HCT116 (cell line): ENCODE measurements around the gene TRERF1.

Source experiments
- ATF3 ChIP-seq: IDR thresholded peaks from 2 replicates; pipeline ENCODE4 v1.6.1; 2012
- CEBPB ChIP-seq: IDR thresholded peaks from 2 replicates; pipeline ENCODE4 v1.6.1; 2012; ENCODE audit warnings: low read depth
- CTCF ChIP-seq, 3 experiments: fragments of 200-600 bp in 1 of 3; sonication (generic) in 1 of 3; IDR thresholded peaks in 2 of 3; conservative IDR thresholded peaks in 1 of 3; 2 replicates each; pipeline ENCODE4 v1.5.1; 2012 to 2017; ENCODE audit warnings: low read depth in 2 of 3, low read length in 2 of 3, antibody characterized with exemption in 1 of 3, borderline replicate concordance in 1 of 3, control low read depth in 1 of 3, mild to moderate bottlenecking in 1 of 3, mixed read lengths in 1 of 3, mixed run types in 1 of 3, moderate library complexity in 1 of 3; ENCODE audit not compliant: insufficient read depth in 1 of 3
- EZH2 ChIP-seq: fragments of 200-600 bp; sonication (generic); IDR thresholded peaks from 2 replicates; pipeline ENCODE4 v1.6.1; 2017; ENCODE audit warnings: antibody characterized with exemption, mixed run types
- POLR2A ChIP-seq: IDR thresholded peaks from 2 replicates; pipeline ENCODE4 v1.7.0; 2011; ENCODE audit warnings: borderline replicate concordance; ENCODE audit not compliant: insufficient read depth, insufficient read length; ENCODE audit errors: extremely low read depth
- POLR2AphosphoS5 ChIP-seq: IDR thresholded peaks from 2 replicates; pipeline ENCODE4 v1.6.1; 2011; ENCODE audit warnings: mild to moderate bottlenecking, low read depth, low read length, moderate library complexity
- RAD21 ChIP-seq: IDR thresholded peaks from 2 replicates; pipeline ENCODE4 v1.6.1; 2012; ENCODE audit warnings: low read depth, mild to moderate bottlenecking
- REST ChIP-seq: IDR thresholded peaks from 2 replicates; pipeline ENCODE4 v1.6.1; 2012; ENCODE audit warnings: low read depth
- SIN3A ChIP-seq: IDR thresholded peaks from 2 replicates; pipeline ENCODE4 v1.6.1; 2012; ENCODE audit warnings: low read depth
- SP1 ChIP-seq: IDR thresholded peaks from 2 replicates; pipeline ENCODE4 v1.6.1; 2012; ENCODE audit warnings: low read depth
- SRF ChIP-seq: IDR thresholded peaks from 2 replicates; pipeline ENCODE4 v1.6.1; 2012; ENCODE audit warnings: low read depth
- TCF7L2 ChIP-seq: IDR thresholded peaks from 2 replicates; pipeline ENCODE4 v1.7.0; 2011; ENCODE audit warnings: borderline replicate concordance, inconsistent platforms; ENCODE audit not compliant: insufficient read depth, insufficient read length; ENCODE audit errors: extremely low read depth
- ZNF274 ChIP-seq: fragments of 200-500 bp; sonication (Bioruptor generic); IDR thresholded peaks from 2 replicates; pipeline ENCODE4 v1.6.1; 2014; ENCODE audit warnings: mild to moderate bottlenecking, low read depth, low read length, inconsistent platforms

GRCh38 chr6:42211726-42212125 is 240.0 kb downstream of the TRERF1 start:
- TF ChIP-seq CTCF (IDR thresholded peaks at IDR 0.05 in 2 of 3, conservative IDR thresholded peaks at IDR 0.05 in 1 of 3; ENCODE audit: borderline replicate concordance in 1 of 3, insufficient read depth in 1 of 3, low read depth in 2 of 3, low read length in 2 of 3), result no peak
- no peak for TF ChIP-seq CEBPB
- no peak for TF ChIP-seq ATF3
- TF ChIP-seq EZH2, result no peak
- no peak for TF ChIP-seq SP1
- no peak for TF ChIP-seq POLR2AphosphoS5
- no peak for TF ChIP-seq TCF7L2
- no peak for TF ChIP-seq POLR2A
- no peak for TF ChIP-seq ZNF274
- no peak for TF ChIP-seq RAD21
- TF ChIP-seq REST, result no peak
- TF ChIP-seq SIN3A, result no peak
- no peak for TF ChIP-seq SRF
